GM13977 (cell line): ENCODE measurements around the gene SACM1L.
A peak's percentile ranks its signal among the peaks of the same experiment; 100 is the strongest.

Source experiments
- DNase-seq: peaks from one replicate; pipeline ENCODE4 v3.0.0; 2012; ENCODE audit warnings: low spot score
- CTCF ChIP-seq: IDR thresholded peaks from 2 replicates; pipeline ENCODE4 v1.5.1; 2012; ENCODE audit warnings: mild to moderate bottlenecking, control low read depth; ENCODE audit not compliant: insufficient read depth; ENCODE audit errors: extremely low read depth, missing control alignments
- in situ Hi-C: fragments of 300-500 bp; cut with MboI; formaldehyde crosslinking; loops from one replicate; pipeline ENCODE4 v1.12.0; 2022; ENCODE audit warnings: low sequenced_read_pairs, low pct_unique_long_range_greater_than_20kb, mixed read lengths, inconsistent platforms; ENCODE audit not compliant: unreplicated experiment

The SACM1L gene

GRCh38 chr3:45688882-45689786 lies at the start of gene SACM1L:
SACM1L (plus strand) TSS chr3:45689396; CDS start chr3:45689466, 70 bp downstream.
- no peak for TF ChIP-seq CTCF
- in situ Hi-C loops: no loop called here
- peak; percentile 89 for DNase-seq

GRCh38 chr3:45640091-45640507 lies 49.1 kb upstream of the SACM1L start:
- no peak for DNase-seq
- in situ Hi-C loops: no loop called here
- TF ChIP-seq CTCF: no peak

- DNase-seq: no peak
- no peak for TF ChIP-seq CTCF
- in situ Hi-C loops: no loop called here
Measured at GRCh38 chr3:45640724-45641361, 48.4 kb upstream of the SACM1L start.

- no peak for TF ChIP-seq CTCF
- no peak for DNase-seq
- in situ Hi-C loops: no loop called here
Measured at GRCh38 chr3:45641756-45642155, 47.4 kb upstream of the SACM1L start.

GRCh38 chr3:45642731-45643152 lies 46.5 kb upstream of the SACM1L start:
- no peak for TF ChIP-seq CTCF
- in situ Hi-C loops: no loop called here
- no peak for DNase-seq

- DNase-seq: no peak
- in situ Hi-C loops: no loop called here
- no peak for TF ChIP-seq CTCF
Measured at GRCh38 chr3:45644063-45644790, 45.0 kb upstream of the SACM1L start.
